Ramos (cell line): ENCODE measurements around the gene GGTA1.

Experiments used
- in situ Hi-C: fragments of 300-500 bp; cut with MboI; formaldehyde crosslinking; loops from one replicate; pipeline ENCODE4 v1.14.3; 2022; ENCODE audit warnings: low sequenced_read_pairs; ENCODE audit not compliant: unreplicated experiment

Gene GGTA1

DNA sequence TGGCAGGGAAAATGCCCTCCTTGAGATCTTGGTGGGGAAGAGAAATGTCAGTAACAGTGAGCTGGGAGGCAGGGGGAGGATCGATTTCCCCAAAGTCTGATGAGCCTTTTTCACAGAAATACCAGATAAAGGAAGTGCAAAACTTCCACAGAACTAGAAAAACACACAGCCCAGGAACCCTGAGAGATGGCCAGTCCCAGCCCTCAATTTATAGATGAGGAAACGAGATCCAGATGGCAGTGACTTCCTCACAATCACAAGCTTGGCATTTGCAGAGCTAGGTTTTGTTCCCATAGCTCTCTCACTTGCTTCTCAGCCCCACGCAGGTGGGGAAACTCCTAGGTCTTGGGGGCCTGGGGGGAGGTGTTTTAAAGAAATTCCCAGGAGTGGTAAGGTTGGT is 3.8 kb upstream of the GGTA1 start:
- in situ Hi-C loops: no loop called here

DNA sequence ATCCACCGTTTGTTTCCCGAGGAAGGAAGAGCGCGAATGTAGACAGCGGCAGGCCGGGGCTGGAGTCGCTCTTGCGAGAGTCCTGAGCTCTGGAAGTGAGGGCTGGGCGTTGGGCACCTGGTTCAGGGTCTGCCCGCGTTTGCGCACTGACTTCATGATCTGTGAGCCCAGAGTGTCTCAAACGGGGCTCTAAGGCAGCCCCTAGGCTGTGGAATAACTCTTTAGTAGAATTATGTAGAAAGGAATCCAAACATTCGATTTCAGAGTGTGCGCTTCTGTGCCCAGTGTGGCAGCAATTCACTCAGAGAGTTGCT is 478 bp upstream of the GGTA1 start:
- in situ Hi-C loops: no loop called here

DNA sequence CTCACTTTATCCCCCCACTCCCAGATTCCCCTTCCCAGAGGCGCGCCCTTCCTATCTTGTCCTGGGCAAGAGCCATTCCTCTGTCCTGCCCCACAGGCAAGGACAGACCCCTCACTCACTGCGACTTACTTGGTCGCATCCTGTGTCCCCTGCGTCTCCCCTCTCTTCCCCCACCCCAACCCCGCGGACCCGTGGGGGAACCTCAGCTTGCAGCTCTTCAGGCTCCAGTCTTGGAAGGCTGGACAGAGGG is 542 bp downstream of the GGTA1 start:
- in situ Hi-C loops: no loop called here

DNA sequence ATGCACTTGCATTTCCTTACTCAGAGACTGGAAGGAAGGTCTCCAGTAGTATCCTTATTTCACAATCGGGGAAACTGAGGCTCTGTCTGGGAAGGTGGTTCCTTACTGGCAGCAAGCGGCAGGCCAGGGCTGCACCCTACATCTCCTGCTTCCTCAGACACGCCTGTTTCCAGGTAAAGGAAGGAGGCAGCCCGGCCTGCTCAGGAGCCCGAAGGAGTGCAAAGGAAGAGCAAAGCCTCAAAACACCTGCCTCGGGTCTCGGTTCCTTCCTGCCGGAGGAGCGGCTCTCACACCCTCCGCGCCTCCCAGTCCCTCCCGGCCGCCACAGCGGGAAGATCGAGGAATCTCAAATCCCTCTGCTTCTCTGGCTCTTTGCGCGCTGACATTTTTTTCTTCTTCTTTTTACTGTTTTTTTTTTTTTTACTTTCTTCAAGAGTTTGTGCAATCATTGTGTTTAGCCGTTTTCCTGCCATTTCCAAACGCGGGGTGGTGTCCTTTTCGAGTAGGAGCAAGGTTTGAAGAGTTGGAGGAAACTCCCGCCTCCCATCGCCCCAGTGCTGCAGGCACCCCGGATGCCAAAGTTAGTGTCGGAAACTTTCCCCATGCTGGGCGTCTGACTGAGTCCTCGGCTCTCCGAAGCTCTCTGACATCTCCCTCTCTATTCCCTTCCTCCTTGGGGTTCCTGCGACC is 1.0 kb downstream of the GGTA1 start:
- in situ Hi-C loops: no loop called here

DNA sequence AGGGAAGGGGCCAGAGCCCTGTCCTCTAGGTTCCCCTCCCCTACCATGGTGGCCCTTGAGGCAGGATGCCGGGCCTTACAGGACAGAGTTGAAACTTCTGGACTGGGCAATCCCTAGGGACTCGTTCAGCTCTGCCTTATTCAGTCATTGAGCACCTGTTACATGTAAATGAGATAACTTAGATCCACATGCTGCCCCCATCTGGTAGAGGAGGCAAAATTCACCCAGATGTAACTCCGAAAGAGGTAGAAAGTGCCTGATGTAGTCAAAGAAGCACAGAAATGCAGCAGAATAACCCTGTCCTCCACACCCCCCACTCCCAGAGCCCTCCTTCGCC is 1.5 kb downstream of the GGTA1 start:
- in situ Hi-C loops: no loop called here

DNA sequence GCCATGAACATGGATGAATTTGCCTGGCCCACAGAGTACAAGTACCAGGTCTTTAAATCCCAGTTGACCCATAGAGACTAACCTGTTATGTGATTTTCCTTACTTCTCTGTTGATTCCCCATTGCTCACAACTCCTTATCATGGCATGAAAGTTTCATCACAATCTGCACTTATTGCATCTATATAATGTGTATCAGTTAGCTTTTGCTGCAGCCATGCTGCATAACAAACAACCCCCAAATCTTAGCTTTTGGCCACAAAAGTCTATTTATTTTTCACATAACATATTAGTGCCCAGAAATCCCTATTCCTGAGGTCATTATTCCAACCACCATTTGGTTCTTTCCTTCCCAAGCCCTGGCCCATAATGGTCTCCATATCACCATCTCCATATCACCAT is 3.7 kb downstream of the GGTA1 start:
- in situ Hi-C loops: no loop called here

DNA sequence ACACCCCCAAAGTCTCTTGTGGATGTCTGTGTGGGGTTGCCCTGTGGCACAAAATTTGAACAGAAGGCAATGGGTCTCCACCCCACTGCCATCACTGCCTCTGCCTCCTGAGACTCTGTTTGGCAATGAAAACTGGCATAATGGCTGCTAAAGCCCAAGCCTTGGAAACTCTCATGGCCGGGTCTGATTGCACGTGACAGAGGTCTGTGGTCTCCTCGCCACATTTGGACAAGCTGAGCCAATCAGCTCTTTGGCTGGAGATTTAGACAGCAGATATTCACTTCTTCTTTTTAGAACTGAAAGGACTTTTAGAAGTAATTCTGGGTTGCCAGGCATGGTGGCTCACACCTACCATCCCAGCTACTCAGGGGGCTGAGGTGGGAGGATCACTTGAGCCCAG is 5.5 kb downstream of the GGTA1 start:
- in situ Hi-C loops: no loop called here

DNA sequence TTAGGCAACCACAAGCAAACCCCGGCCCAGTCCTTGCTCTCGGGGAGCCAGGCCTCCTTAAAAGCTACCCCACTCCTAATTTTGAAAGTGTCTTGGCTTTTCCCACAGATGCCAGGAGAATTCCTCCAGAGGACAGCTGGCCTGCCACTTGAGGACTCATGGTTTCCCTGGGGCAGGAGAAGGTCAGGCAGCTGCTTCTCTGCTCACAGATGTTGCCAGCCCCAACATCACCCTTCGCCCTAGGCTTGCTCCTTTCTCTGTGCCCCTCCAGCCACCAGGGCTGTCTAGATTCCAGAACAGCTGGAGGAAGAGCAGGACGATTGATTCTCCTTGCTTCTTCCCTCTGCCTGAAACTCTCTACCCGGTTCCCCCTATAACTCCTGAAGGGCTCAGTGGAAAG is 8.5 kb downstream of the GGTA1 start:
- in situ Hi-C loops: no loop called here

DNA sequence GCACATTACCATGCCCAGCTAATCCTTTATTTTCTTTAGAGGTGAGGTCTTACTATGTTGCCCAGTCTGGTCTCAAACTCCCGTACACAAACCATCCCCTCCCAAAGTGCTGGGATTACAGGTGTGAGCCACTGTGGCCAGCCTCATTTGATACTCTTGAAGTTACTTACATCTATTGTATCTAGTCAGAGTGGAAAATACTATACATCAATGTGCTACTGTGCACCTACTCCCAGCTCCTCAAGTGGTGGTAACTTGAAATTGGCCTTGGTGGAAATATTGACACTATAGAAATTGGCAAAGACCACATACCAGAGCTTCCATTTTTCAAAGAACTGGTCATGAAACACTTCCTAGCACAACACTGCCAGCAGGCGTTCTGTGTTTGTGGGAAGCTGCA is 10.3 kb downstream of the GGTA1 start:
- in situ Hi-C loops: no loop called here

DNA sequence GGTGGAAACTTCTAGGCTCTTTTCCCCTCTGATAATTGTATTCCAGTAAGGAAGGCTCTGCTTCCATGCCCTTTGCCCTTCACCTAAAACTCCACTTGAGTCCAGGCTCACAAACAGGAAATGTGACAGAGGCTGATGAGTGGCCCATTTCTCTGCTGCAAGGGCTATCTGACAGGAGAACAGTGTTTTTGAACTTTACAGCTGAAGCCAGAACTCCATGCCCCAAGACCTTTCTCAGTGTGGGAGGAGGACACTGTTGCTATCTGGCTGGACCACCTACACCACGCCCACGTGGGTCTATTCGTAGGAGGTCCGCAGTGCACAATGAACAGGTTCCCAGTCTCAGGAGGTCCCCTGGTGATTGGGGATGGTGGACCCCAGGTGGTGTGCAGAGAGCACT is 13.6 kb downstream of the GGTA1 start:
- in situ Hi-C loops: no loop called here

DNA sequence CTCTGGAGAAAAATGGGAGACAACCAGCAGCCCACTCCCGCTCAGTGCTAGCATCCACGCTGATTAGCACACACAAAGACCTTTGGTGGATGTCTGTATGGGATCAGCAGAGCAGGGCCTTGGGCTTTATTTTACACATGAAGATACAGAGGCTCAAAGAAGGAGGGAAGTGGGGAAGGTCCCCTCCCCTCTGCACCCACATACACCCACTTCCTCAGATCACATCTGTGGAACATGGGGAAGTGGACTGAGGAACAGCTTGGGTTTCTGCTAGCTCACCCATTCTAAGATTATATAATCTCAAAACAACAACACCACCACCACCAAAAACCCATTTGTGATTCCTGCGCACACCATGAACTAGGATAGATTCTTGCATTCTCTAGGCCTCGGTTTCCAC is 14.0 kb downstream of the GGTA1 start:
- in situ Hi-C loops: no loop called here

DNA sequence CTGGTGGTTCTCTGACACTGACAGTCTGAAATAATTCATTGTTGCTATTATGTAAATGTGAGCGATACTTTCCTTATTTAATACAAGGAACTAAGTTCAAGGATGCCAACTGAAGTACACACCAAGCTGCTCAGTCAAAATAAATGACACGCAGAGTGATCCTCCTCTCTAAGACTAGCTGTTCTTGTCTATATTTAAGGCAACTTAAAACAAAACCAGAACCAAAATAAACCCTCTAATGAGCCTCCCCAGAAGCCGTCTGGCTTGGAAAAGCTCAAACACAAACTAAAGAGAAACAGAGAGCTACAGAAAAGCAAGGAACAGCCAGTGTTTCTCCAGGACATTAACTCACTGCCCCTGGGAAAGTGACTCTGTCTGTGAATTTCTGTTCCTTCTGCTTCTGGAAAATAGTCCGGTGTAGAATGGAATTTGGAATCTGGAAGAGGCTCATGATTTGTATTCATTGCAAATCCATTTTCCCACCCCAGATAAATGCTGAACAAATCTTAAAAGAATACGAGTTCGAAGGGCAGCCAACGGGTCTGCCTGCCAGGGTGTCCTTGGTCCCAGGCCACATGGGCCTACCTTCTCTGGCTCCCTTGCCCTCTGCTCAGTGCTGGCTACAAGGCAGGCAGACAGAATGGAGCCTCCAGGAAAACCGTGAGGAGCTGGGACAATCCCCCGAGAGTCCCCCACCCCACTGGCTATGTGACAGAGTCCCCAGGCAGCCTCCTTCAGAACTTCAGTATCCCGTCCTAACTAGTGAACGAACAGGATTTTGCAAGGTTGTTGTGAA is 14.8 kb downstream of the GGTA1 start:
- in situ Hi-C loops: no loop called here

DNA sequence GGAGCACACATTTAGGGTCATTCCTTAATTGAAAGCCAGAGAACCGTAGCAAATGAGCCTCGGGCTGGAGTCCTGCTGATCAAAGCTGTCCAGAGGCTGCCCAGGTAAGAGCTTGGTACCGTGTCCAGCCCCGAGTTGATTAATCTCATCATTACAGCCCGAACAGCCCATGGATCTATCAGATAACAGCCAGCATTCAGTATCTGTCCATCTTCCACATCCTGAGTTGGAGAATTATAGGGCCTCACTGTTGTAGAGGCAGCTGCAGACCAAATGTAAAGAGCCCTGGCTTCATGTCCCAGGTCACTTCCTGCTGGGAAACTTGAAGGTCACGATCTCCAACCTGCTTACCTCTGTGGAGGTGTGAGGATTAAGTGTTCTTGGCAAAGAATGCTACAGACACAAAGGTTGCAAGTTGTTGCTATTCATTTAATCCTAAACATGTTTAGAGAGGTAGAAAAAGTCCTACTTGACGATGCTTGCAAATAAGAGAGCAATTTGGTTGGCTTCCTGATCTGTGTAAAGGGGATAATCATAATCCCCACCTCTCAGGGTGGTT is 16.1 kb downstream of the GGTA1 start:
- in situ Hi-C loops: no loop called here

DNA sequence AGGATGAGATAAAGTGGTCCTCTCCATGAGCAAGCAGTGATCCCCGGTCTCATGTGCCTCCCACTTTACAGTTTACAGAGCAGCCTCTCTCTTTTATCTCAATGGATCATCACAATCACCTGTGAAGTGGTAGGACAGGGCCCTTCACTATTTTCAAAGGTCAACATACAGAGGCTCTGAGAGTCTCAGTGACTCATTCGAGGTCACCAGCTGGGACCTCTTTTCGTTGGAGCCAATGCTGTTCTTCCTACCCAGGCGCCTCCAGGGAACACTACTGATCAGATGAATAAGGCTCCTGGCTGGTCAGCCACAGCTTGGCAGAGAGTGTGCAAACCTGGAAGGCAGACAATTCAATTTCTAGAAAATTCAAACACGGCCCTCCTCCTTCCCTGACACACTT is 16.6 kb downstream of the GGTA1 start:
- in situ Hi-C loops: no loop called here

DNA sequence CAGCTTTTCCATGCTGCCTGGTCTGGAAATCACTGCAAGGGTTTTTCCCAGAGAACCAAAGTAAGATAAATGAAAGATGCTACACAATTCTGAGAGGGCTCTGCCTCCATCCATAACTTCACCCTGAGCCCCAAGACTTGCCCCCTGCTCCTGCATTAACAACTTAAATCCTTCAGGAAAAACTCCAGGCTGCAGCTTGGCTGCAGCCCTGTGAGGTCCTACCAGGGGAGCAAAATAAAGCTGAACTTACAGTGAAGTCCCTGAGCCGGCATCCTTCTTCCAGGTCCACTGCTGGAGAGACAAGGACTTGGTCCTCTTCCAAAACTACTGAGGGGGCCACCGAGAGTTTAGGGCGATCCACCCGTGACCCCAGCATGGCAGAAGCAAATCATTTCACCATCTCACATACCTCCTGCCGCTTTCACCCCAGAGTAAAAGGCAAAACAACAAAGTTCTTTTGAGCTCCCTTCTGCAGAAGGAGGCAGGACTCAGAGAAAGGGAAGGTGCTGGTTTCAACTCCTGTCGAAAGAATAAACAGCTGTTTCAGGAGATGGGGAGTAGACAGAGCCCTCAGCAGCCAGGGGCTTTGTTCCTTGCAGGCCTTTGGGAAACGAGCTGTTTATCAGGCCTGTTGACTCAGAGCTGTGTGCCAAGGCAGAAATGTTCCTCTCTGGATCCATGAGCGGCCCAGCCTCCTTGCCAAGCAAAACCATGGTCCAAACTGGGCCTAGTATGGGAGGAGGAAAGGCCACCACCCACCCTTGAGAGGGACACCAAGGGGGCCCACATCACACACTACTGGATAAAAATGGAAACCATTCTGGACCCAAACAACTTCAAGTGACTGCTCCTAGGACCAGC is 20.6 kb downstream of the GGTA1 start:
- in situ Hi-C loops: no loop called here

DNA sequence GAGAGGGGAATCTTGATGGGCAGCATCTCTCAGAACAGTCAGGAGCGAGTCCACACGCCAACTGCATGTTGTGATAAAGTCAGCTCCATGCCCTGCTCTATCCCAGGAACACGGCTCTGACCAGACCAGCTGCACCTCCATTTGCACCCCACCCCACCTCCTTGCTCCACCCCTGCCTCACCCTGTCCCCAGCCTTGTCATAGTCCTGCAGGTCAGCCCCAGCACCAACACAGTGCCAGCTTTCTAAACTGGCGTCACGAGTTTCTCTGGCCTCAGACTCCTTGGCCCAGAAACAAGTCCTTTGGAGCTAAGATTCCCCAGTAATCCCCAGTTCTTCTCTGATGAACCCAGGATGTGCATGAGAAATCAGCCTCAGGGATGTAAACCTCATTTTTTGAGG is 23.5 kb downstream of the GGTA1 start:
- in situ Hi-C loops: no loop called here

DNA sequence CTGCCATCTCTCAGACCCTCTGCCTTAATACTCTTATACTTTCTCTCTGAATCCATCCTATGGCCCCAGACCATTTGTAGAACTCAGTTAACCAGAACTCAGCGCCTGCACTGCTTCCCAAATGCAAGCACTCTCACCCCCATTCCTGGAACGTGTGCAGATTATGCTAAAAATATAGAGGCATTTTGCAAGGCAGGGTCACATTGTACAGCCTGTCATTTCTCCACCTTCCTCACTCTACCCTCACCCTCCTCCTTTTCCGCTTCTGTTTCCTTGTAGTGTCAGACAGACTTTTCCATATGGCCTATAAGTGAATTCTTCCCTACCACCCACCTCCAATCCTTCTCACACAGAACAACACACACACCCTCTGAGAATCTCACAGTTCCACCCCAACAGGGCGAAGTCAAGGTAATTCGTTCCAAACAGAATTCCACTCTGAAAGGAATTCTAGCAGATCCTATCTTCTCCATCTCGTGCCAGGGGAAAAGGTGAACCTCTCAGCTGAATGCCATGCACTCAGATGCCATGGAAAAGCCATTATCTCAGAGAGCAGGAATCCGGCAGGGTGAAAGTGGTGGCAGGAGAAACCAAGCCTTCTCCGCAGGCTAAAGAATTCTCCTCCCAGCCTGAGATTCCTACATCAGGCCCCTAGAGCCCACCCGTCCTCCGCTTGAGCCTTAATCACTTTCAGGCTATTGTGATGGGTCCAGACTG is 25.3 kb downstream of the GGTA1 start:
- in situ Hi-C loops: no loop called here

DNA sequence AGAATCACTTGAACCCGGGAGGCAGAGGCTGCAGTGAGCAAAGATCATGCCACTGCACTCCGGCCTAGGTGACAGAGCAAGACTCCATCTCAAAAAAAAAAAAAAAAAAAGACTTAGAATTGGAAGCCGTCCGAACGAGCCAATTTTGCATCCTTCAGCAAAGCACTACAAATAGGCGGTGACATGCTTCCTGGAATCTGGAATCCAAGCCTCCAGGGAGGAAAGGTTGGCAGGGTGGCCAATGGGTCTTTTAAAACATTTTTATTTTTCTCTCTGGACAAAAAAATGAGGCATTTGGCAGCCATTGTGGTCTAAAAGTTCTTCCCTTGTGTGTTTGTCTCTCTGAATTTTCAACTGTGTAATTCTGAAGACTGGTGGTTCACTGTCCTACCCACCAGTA is 26.4 kb downstream of the GGTA1 start:
- in situ Hi-C loops: no loop called here

DNA sequence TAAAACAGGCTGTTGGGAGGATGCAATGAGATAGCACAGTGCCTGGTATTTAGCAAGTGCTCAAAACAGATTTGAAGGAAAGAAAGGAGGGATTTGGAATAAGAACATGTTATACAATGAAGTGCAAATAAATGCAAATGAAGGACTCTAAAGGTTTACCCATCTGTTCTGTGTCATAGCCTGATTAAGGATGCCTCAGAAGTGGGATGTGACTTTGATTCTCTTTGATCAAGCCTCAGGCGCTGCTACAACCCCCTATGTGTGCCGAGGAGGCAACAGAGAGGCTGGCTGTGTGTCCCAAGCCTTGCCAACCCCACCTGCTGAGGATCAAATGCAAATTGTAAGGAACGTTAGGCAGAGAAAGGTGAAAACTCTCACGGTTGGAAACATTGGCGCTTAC is 27.2 kb downstream of the GGTA1 start:
- in situ Hi-C loops: no loop called here

DNA sequence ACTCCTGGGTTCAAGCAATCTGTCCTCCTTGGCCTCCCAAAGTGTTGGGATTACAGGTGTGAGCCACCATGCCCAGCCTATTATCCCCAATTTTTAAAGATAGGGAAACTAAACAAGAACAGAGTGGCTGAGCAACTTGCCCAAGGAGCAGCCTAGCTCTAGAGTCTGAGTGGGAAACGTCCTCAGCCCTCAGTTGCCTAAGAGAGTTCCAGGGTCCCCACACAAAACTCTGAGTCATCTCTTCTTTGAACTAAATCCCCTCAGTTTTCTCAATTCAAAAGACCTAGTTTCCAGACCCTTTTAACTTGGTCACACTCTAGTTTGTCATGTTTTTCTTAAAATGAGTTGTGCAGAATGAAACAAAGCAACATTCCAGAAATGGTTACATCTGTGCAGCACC is 33.5 kb downstream of the GGTA1 start:
- in situ Hi-C loops: no loop called here

DNA sequence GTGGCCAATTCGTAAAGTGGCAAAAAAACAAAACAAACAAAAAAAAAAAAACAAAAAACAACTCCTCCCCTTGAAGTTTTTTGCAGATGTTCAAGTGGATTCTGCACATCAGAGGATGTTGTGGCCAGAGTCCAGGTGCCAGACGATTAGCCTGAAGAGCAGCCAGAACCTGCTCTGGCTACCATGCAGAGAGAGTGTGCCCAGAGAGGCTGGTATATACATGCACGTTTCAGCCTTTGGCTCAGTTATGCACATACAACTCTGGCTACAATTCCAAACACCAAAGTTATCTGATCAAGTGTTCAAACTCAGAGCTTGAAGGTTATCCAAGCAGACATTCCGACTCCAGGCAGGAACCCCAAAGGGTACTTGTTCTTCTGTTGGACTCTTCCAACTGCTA is 34.7 kb downstream of the GGTA1 start:
- in situ Hi-C loops: no loop called here
